SK-N-SH (cell line): ENCODE measurements around the gene SDK1. TPM values are rescaled to one million over a fixed set of nuclear protein-coding genes. Genes with fewer than 3 reads are reported as not detected.

Experiments used
- CTCF ChIA-PET: fragments of 300-600, 350-600 bp; formaldehyde crosslinking; extraction: SDS; loops from one replicate; lab custom pipeline; 2021; lab: Yijun Ruan, JAX
- POLR2A ChIA-PET: fragments of 350-600 bp; sonication (Branson Sonifier 250); formaldehyde crosslinking; extraction: SDS; loops from one replicate; lab custom pipeline; 2020; ENCODE audit warnings: antibody characterized with exemption, inconsistent platforms; lab: Yijun Ruan, JAX
- DNase-seq: peaks from one replicate; pipeline ENCODE4 v3.0.0; 2012
- H2AFZ ChIP-seq: fragments of 200-600 bp; sonication (generic); 2 replicates; pipeline ENCODE4 v1.8.1; 2016; ENCODE audit warnings: antibody characterized with exemption, mild to moderate bottlenecking, low read depth
- H3F3A ChIP-seq: fragments of 200-600 bp; sonication (generic); replicated peaks from 2 replicates; pipeline ENCODE3; 2016; ENCODE audit warnings: antibody characterized with exemption, mild to moderate bottlenecking; ENCODE audit not compliant: insufficient read depth
- H3K27ac ChIP-seq, 2 experiments: fragments of 200-500 bp in 1 of 2; fragments of 200-600 bp in 1 of 2; sonication (Bioruptor generic) in 1 of 2; sonication (generic), shearing (Covaris generic) in 1 of 2; 2 replicates each; pipeline versions ENCODE4 v1.5.1 to v1.6.1; 2014 to 2016; ENCODE audit warnings: low read depth in 2 of 2, inconsistent platforms in 1 of 2, low read length in 1 of 2, mild to moderate bottlenecking in 1 of 2, mixed read lengths in 1 of 2
- H3K27me3 ChIP-seq: fragments of 200-600 bp; sonication (generic), shearing (Covaris generic); 2 replicates; pipeline ENCODE4 v1.6.1; 2016; ENCODE audit warnings: mixed run types; ENCODE audit not compliant: insufficient read depth
- H3K36me3 ChIP-seq, 2 experiments: fragments of 200-500 bp in 1 of 2; fragments of 200-600 bp in 1 of 2; sonication (Bioruptor generic) in 1 of 2; sonication (generic) in 1 of 2; replicated peaks in 1 of 2; 2 replicates each; pipeline versions ENCODE3 to v1.5.1; 2014 to 2016; ENCODE audit warnings: low read length in 1 of 2, mild to moderate bottlenecking in 1 of 2; ENCODE audit not compliant: insufficient read depth in 2 of 2, control insufficient read depth in 1 of 2
- H3K4me1 ChIP-seq, 2 experiments: fragments of 200-500 bp in 1 of 2; fragments of 200-600 bp in 1 of 2; sonication (Bioruptor generic) in 1 of 2; sonication (generic), shearing (Covaris generic) in 1 of 2; 2 replicates each; pipeline versions ENCODE4 v1.5.1 to v1.6.1; 2014 to 2016; ENCODE audit warnings: low read depth in 1 of 2, low read length in 1 of 2, mixed run types in 1 of 2; ENCODE audit not compliant: insufficient read depth in 2 of 2, control insufficient read depth in 1 of 2
- H3K4me2 ChIP-seq: fragments of 200-600 bp; sonication (generic), shearing (Covaris generic); 2 replicates; pipeline ENCODE4 v1.6.1; 2017; ENCODE audit warnings: mixed run types
- H3K4me3 ChIP-seq, 2 experiments: fragments of 200-500 bp in 1 of 2; fragments of 200-600 bp in 1 of 2; sonication (Bioruptor generic) in 1 of 2; sonication (generic), shearing (Covaris generic) in 1 of 2; 2 replicates each; pipeline versions ENCODE4 v1.5.1 to v1.8.1; 2014 to 2016; ENCODE audit warnings: low read depth in 2 of 2, inconsistent platforms in 1 of 2, low read length in 1 of 2, mild to moderate bottlenecking in 1 of 2, mixed read lengths in 1 of 2, moderate library complexity in 1 of 2
- H3K79me2 ChIP-seq: fragments of 200-600 bp; sonication (generic); 2 replicates; pipeline ENCODE4 v1.8.1; 2017; ENCODE audit warnings: mild to moderate bottlenecking; ENCODE audit not compliant: insufficient read depth
- H3K9ac ChIP-seq: fragments of 200-600 bp; sonication (generic); 2 replicates; pipeline ENCODE4 v1.6.1; 2017; ENCODE audit warnings: mixed run types
- H3K9me2 ChIP-seq: fragments of 200-600 bp; sonication (generic); 2 replicates; pipeline ENCODE4 v1.6.1; 2017; ENCODE audit warnings: mixed run types
- H3K9me3 ChIP-seq: fragments of 200-600 bp; sonication (generic); 2 replicates; pipeline ENCODE4 v1.6.1; 2017; ENCODE audit warnings: mixed run types, mild to moderate bottlenecking, moderate library complexity
- H4K20me1 ChIP-seq: fragments of 200-600 bp; sonication (generic); 2 replicates; pipeline ENCODE4 v1.6.1; 2017; ENCODE audit warnings: mild to moderate bottlenecking, mixed run types; ENCODE audit not compliant: insufficient read depth
- CTCF ChIP-seq: fragments of 200-600 bp; sonication (generic); IDR thresholded peaks from 2 replicates; pipeline ENCODE4 v1.6.1; 2017; ENCODE audit warnings: antibody characterized with exemption, mild to moderate bottlenecking, moderate library complexity
- ELF1 ChIP-seq: IDR thresholded peaks from 2 replicates; pipeline ENCODE4 v1.4.0; 2012
- FOSL2 ChIP-seq: IDR thresholded peaks from 2 replicates; pipeline ENCODE4 v1.4.0; 2012; ENCODE audit warnings: low read depth, mild to moderate bottlenecking, moderate library complexity, borderline replicate concordance
- GABPA ChIP-seq: IDR thresholded peaks from 2 replicates; pipeline ENCODE4 v1.4.0; 2012; ENCODE audit warnings: low read depth, mild to moderate bottlenecking
- JUND ChIP-seq: IDR thresholded peaks from 2 replicates; pipeline ENCODE4 v1.4.0; 2012
- MEF2A ChIP-seq: IDR thresholded peaks from 2 replicates; pipeline ENCODE4 v1.4.0; 2012; ENCODE audit warnings: low read depth, borderline replicate concordance
- NFIC ChIP-seq: IDR thresholded peaks from 2 replicates; pipeline ENCODE4 v1.4.0; 2012; ENCODE audit warnings: borderline replicate concordance
- NRF1 ChIP-seq: IDR thresholded peaks from 2 replicates; pipeline ENCODE4 v1.6.1; 2012; ENCODE audit warnings: low read depth, mild to moderate bottlenecking, low read length
- POLR2AphosphoS5 ChIP-seq: IDR thresholded peaks from 2 replicates; pipeline ENCODE4 v1.6.1; 2012; ENCODE audit warnings: low read depth, low read length
- RAD21 ChIP-seq: IDR thresholded peaks from 2 replicates; pipeline ENCODE4 v1.6.1; 2012; ENCODE audit warnings: mild to moderate bottlenecking, low read length
- RXRA ChIP-seq: IDR thresholded peaks from 2 replicates; pipeline ENCODE4 v1.4.0; 2012; ENCODE audit warnings: low read depth, mild to moderate bottlenecking, borderline replicate concordance
- TCF12 ChIP-seq: IDR thresholded peaks from 2 replicates; pipeline ENCODE4 v1.4.0; 2012
- TEAD4 ChIP-seq: IDR thresholded peaks from 2 replicates; pipeline ENCODE4 v1.4.0; 2012; ENCODE audit warnings: mild to moderate bottlenecking, borderline replicate concordance; ENCODE audit not compliant: insufficient read depth
- USF2 ChIP-seq: fragments of 150-350 bp; IDR thresholded peaks from 2 replicates; pipeline ENCODE4 v1.6.1; 2017; ENCODE audit warnings: antibody characterized with exemption, low read length, low read depth, borderline replicate concordance
- ZBTB33 ChIP-seq: IDR thresholded peaks from 2 replicates; pipeline ENCODE4 v1.4.0; 2012; ENCODE audit warnings: low read depth, borderline replicate concordance
- WGBS: methylation state at CpG from one replicate; pipeline ENCODE4 v1.1.6; 2017; ENCODE audit warnings: low lambda C conversion rate; 5-methylcytosine and 5-hydroxymethylcytosine counted together
- polyA plus RNA-seq, 3 experiments: library from polyadenylated mRNA; depleted of rRNA; stranded (reverse); fragments of >200 nt; gene quantifications; 2 replicates each; pipeline ENCODE4 v1.2.3, GENCODE V29; 2012

The SDK1 gene
- polyA plus RNA-seq, 1 of the 3 experiments (the other 2 are of a cell fraction), result 1.2 TPM

- TF ChIP-seq CTCF (no peak), POLR2AphosphoS5 (no peak), RAD21 (no peak)
These were observed 770.5 kb downstream of the SDK1 start (continued) for GRCh38 chr7:4071370-4072058.

- Histone ChIP-seq H3K9me3 (no peaks in the 10 kb centered on the region; the same call in 1 of the 2 replicates), H3F3A (no peaks in the 10 kb centered on the region), H3K36me3 (no peaks in the 10 kb centered on the region), H3K79me2 (no peaks in the 10 kb centered on the region), H3K9me2 (no peaks in the 10 kb centered on the region), H3K4me2 (no peak overlapping the region), H4K20me1 (no peaks in the 10 kb centered on the region), H3K27ac (no peak overlapping the region), H2AFZ (no peak overlapping the region), H3K4me1 (peaks cover 0 to 8% of the 10 kb centered on the region in 2 experiments; a peak in 1 of 4 replicates), H3K4me3 (no peak overlapping the region), H3K27me3 (no peaks in the 10 kb centered on the region), H3K9ac (no peak overlapping the region)
- no peak for DNase-seq
- POLR2A ChIA-PET, result interaction anchor here (0.8 kb wide), 1 partner anchor 21 kb away, joined by 3 read pairs; no protein-coding TSS in a partner anchor
- 62% methylated on average over 20 of the region's 20 CpGs for WGBS
- TF ChIP-seq ELF1, result no peak
- no peak for TF ChIP-seq USF2
- TF ChIP-seq MEF2A, result no peak
- TF ChIP-seq CTCF, result no peak
- TF ChIP-seq TEAD4, result no peak
- no peak for TF ChIP-seq NFIC
- TF ChIP-seq GABPA, result no peak
- no peak for TF ChIP-seq TCF12
- TF ChIP-seq RXRA, result no peak
- no peak for TF ChIP-seq FOSL2
- no peak for TF ChIP-seq ZBTB33
- no peak for TF ChIP-seq NRF1
- no peak for TF ChIP-seq JUND
- CTCF ChIA-PET, result interaction anchor here (0.9 to 2.7 kb wide), 4 partner anchors 14 to 35 kb away, joined by 3 to 7 read pairs (median 4); no protein-coding TSS in a partner anchor
These were observed 771.3 kb downstream of the SDK1 start for GRCh38 chr7:4072161-4072925.
